HCT116 (cell line): ENCODE data around the gene EFCAB12. TPM values are rescaled to one million over a fixed set of nuclear protein-coding genes. Genes with fewer than 3 reads are reported as not detected.

Experiments used
- ATAC-seq: fragments of 200-7000 bp; cut with Tn5 transposase; 2 replicates; pipeline ENCODE4 v1.9.1; 2020; ENCODE audit warnings: mild to moderate bottlenecking, moderate library complexity
- BruUV-seq: library from RNA; stranded (reverse); fragments of 400-500 nt; replicated peaks from 2 replicates; lab custom pipeline; 2021; lab: Mats Ljungman, UMichigan
- CTCF ChIA-PET: fragments of 300-600 bp; sonication (Branson Sonifier 250); formaldehyde crosslinking; loops from one replicate; lab custom pipeline; 2021; ENCODE audit warnings: antibody characterized with exemption; lab: Charles Lee
- POLR2A ChIA-PET: fragments of 300-600, 350-600 bp; sonication (Branson Sonifier 250); formaldehyde crosslinking; loops from one replicate; lab custom pipeline; 2021; ENCODE audit warnings: antibody characterized with exemption; lab: Charles Lee
- RAD21 ChIA-PET, 2 experiments: fragments of 300-600 bp; sonication (Branson Sonifier 250); formaldehyde crosslinking; loops; one replicate each; lab custom pipeline; 2023; ENCODE audit warnings: low total read pairs in 2 of 2; ENCODE audit not compliant: uncharacterized antibody in 2 of 2, unreplicated experiment in 2 of 2, low non-redundant PET in 1 of 2; lab: Charles Lee
- DNase-seq: peaks from one replicate; pipeline ENCODE4 v3.0.0-alpha.2; 2010; ENCODE audit warnings: low read depth, low spot score
- H2AFZ ChIP-seq: fragments of 200-600 bp; shearing (Covaris generic), sonication (generic); 2 replicates; pipeline ENCODE4 v1.6.1; 2017; ENCODE audit warnings: low read depth, mixed run types, mixed read lengths, antibody characterized with exemption, low read length; ENCODE audit not compliant: poor library complexity, severe bottlenecking
- H3K27ac ChIP-seq: 2 replicates; pipeline ENCODE4 v1.5.1; 2012; ENCODE audit warnings: low read depth, low read length
- H3K27me3 ChIP-seq: fragments of 200-600 bp; sonication (generic); 2 replicates; pipeline ENCODE4 v1.6.1; 2016; ENCODE audit warnings: mixed run types, low read length, mixed read lengths; ENCODE audit not compliant: insufficient read depth
- H3K36me3 ChIP-seq, 2 experiments: fragments of 200-500 bp in 1 of 2; fragments of 200-600 bp in 1 of 2; sonication (Bioruptor generic) in 1 of 2; sonication (generic) in 1 of 2; 2 replicates each; pipeline versions ENCODE4 v1.5.1 to v1.6.1; 2014 to 2016; ENCODE audit warnings: low read length in 2 of 2, inconsistent platforms in 1 of 2, mixed read lengths in 1 of 2, mixed run types in 1 of 2; ENCODE audit not compliant: insufficient read depth in 2 of 2, control insufficient read depth in 1 of 2
- H3K4me1 ChIP-seq, 2 experiments: fragments of 200-600 bp in 1 of 2; sonication (generic) in 1 of 2; 2 replicates each; pipeline versions ENCODE4 v1.5.1 to v1.6.1; 2012 to 2017; ENCODE audit warnings: low read length in 2 of 2, inconsistent platforms in 1 of 2, mild to moderate bottlenecking in 1 of 2, mixed read lengths in 1 of 2, mixed run types in 1 of 2, moderate library complexity in 1 of 2; ENCODE audit not compliant: insufficient read depth in 2 of 2, control insufficient read depth in 1 of 2
- H3K4me2 ChIP-seq: fragments of 200-600 bp; sonication (generic); 2 replicates; pipeline ENCODE4 v1.6.1; 2017; ENCODE audit warnings: mixed run types, low read length, mixed read lengths
- H3K4me3 ChIP-seq, 2 experiments: fragments of 200-600 bp in 1 of 2; sonication (generic) in 1 of 2; replicated peaks in 1 of 2; 2 replicates each; pipeline ENCODE4 v1.5.1; 2011 to 2016; ENCODE audit warnings: low read length in 2 of 2, control low read depth in 1 of 2, low read depth in 1 of 2, mild to moderate bottlenecking in 1 of 2, mixed read lengths in 1 of 2, mixed run types in 1 of 2
- H3K79me2 ChIP-seq: fragments of 200-600 bp; sonication (generic); 2 replicates; pipeline ENCODE4 v1.6.1; 2017; ENCODE audit warnings: mild to moderate bottlenecking, mixed run types, low read length, moderate library complexity, mixed read lengths; ENCODE audit not compliant: insufficient read depth
- H3K9ac ChIP-seq: fragments of 200-600 bp; sonication (generic); 2 replicates; pipeline ENCODE4 v1.6.1; 2016; ENCODE audit warnings: low read length, mixed read lengths
- H3K9me2 ChIP-seq: fragments of 200-600 bp; sonication (generic), shearing (Covaris generic); 2 replicates; pipeline ENCODE4 v1.6.1; 2017; ENCODE audit warnings: mixed run types, mild to moderate bottlenecking, moderate library complexity; ENCODE audit not compliant: insufficient read depth
- H3K9me3 ChIP-seq, 2 experiments: fragments of 200-500 bp in 1 of 2; fragments of 200-600 bp in 1 of 2; sonication (Bioruptor generic) in 1 of 2; sonication (generic) in 1 of 2; 2 replicates each; pipeline ENCODE4 v1.6.1; 2014 to 2017; ENCODE audit warnings: low read length in 2 of 2, mixed read lengths in 2 of 2, inconsistent platforms in 1 of 2, low read depth in 1 of 2, mild to moderate bottlenecking in 1 of 2, mixed run types in 1 of 2, moderate library complexity in 1 of 2; ENCODE audit not compliant: control insufficient read depth in 1 of 2, insufficient read depth in 1 of 2
- H4K20me1 ChIP-seq: fragments of 200-600 bp; sonication (generic), shearing (Covaris generic); 2 replicates; pipeline ENCODE4 v1.6.1; 2017; ENCODE audit warnings: mixed run types, mild to moderate bottlenecking, moderate library complexity; ENCODE audit not compliant: insufficient read depth
- ATF3 ChIP-seq: IDR thresholded peaks from 2 replicates; pipeline ENCODE4 v1.6.1; 2012
- CBX3 ChIP-seq: IDR thresholded peaks from 2 replicates; pipeline ENCODE4 v1.6.1; 2012; ENCODE audit warnings: low read depth
- CEBPB ChIP-seq: IDR thresholded peaks from 2 replicates; pipeline ENCODE4 v1.6.1; 2012; ENCODE audit warnings: low read depth
- EGR1 ChIP-seq: IDR thresholded peaks from 2 replicates; pipeline ENCODE4 v1.6.1; 2012; ENCODE audit warnings: low read depth
- EZH2phosphoT487 ChIP-seq: fragments of 200-600 bp; IDR thresholded peaks from 2 replicates; pipeline ENCODE4 v1.6.1; 2018; ENCODE audit warnings: antibody characterized with exemption, borderline replicate concordance
- FOSL1 ChIP-seq: IDR thresholded peaks from 2 replicates; pipeline ENCODE4 v1.6.1; 2012; ENCODE audit warnings: low read depth
- JUND ChIP-seq: IDR thresholded peaks from 2 replicates; pipeline ENCODE4 v1.6.1; 2012
- MAX ChIP-seq: IDR thresholded peaks from 2 replicates; pipeline ENCODE4 v1.6.1; 2012
- POLR2A ChIP-seq: IDR thresholded peaks from 2 replicates; pipeline ENCODE4 v1.7.0; 2011; ENCODE audit warnings: borderline replicate concordance; ENCODE audit not compliant: insufficient read depth, insufficient read length; ENCODE audit errors: extremely low read depth
- POLR2AphosphoS5 ChIP-seq: IDR thresholded peaks from 2 replicates; pipeline ENCODE4 v1.6.1; 2011; ENCODE audit warnings: mild to moderate bottlenecking, low read depth, low read length, moderate library complexity
- RAD21 ChIP-seq: IDR thresholded peaks from 2 replicates; pipeline ENCODE4 v1.6.1; 2012; ENCODE audit warnings: low read depth, mild to moderate bottlenecking
- REST ChIP-seq: IDR thresholded peaks from 2 replicates; pipeline ENCODE4 v1.6.1; 2012; ENCODE audit warnings: low read depth
- SIN3A ChIP-seq: IDR thresholded peaks from 2 replicates; pipeline ENCODE4 v1.6.1; 2012; ENCODE audit warnings: low read depth
- SP1 ChIP-seq: IDR thresholded peaks from 2 replicates; pipeline ENCODE4 v1.6.1; 2012; ENCODE audit warnings: low read depth
- TCF7L2 ChIP-seq: IDR thresholded peaks from 2 replicates; pipeline ENCODE4 v1.7.0; 2011; ENCODE audit warnings: borderline replicate concordance, inconsistent platforms; ENCODE audit not compliant: insufficient read depth, insufficient read length; ENCODE audit errors: extremely low read depth
- YY1 ChIP-seq: IDR thresholded peaks from 2 replicates; pipeline ENCODE4 v1.6.1; 2011; ENCODE audit warnings: low read length, low read depth, moderate library complexity, mild to moderate bottlenecking; ENCODE audit not compliant: insufficient replicate concordance; ENCODE audit errors: extremely low read depth
- ZFX ChIP-seq: fragments of 450-650 bp; IDR thresholded peaks from 2 replicates; pipeline ENCODE4 v1.6.1; 2017
- ZNF274 ChIP-seq: fragments of 200-500 bp; sonication (Bioruptor generic); IDR thresholded peaks from 2 replicates; pipeline ENCODE4 v1.6.1; 2014; ENCODE audit warnings: mild to moderate bottlenecking, low read depth, low read length, inconsistent platforms
- intact Hi-C: fragments of 100-400 bp; cut with micrococcal nuclease; formaldehyde crosslinking; loops from 2 replicates; pipeline ENCODE4 v1.10.0; 2022
- total RNA-seq: library from RNA; stranded (reverse); gene quantifications from one replicate; pipeline ENCODE4 v1.2.1, GENCODE V29; 2021; ENCODE audit not compliant: unreplicated experiment
- TF ChIP-seq, protein P1 (sequence below): IDR thresholded peaks from 2 replicates; pipeline ENCODE4 v1.6.1; 2011; ENCODE audit warnings: mild to moderate bottlenecking, low read length, moderate library complexity; ENCODE audit not compliant: insufficient replicate concordance; ENCODE audit errors: extremely low read depth
- TF ChIP-seq, protein P2 (sequence below), 3 experiments: fragments of 200-600 bp in 1 of 3; sonication (generic) in 1 of 3; IDR thresholded peaks in 2 of 3; conservative IDR thresholded peaks in 1 of 3; 2 replicates each; pipeline ENCODE4 v1.5.1; 2012 to 2017; ENCODE audit warnings: low read depth in 2 of 3, low read length in 2 of 3, antibody characterized with exemption in 1 of 3, borderline replicate concordance in 1 of 3, control low read depth in 1 of 3, mild to moderate bottlenecking in 1 of 3, mixed read lengths in 1 of 3, mixed run types in 1 of 3, moderate library complexity in 1 of 3; ENCODE audit not compliant: insufficient read depth in 1 of 3

Gene EFCAB12
- total RNA-seq, 1 experiment from 2014 or later = 0.42 TPM

- no peaks in the 10 kb centered on the region for H3K36me3 ChIP-seq
- H3K9me2 ChIP-seq = no peaks in the 10 kb centered on the region
- H3K4me3 ChIP-seq = no peak overlapping the region
- no peak overlapping the region for H3K4me2 ChIP-seq
- CTCF ChIA-PET = no interaction called here
- DNase-seq (no peak), ATAC-seq (no peak)
- no peaks in the 10 kb centered on the region for H4K20me1 ChIP-seq
- BruUV-seq = no TSS peak
- TF ChIP-seq ZNF274 (no peak), REST (no peak), MAX (no peak), CEBPB (no peak), SIN3A (no peak), ATF3 (no peak), RAD21 (no peak), POLR2AphosphoS5 (no peak), EZH2phosphoT487 (no peak), POLR2A (no peak), EGR1 (no peak), TCF7L2 (no peak), YY1 (no peak), ZFX (no peak), CBX3 (no peak), FOSL1 (no peak), JUND (no peak), SP1 (no peak)
- TF ChIP-seq, protein P1, sequence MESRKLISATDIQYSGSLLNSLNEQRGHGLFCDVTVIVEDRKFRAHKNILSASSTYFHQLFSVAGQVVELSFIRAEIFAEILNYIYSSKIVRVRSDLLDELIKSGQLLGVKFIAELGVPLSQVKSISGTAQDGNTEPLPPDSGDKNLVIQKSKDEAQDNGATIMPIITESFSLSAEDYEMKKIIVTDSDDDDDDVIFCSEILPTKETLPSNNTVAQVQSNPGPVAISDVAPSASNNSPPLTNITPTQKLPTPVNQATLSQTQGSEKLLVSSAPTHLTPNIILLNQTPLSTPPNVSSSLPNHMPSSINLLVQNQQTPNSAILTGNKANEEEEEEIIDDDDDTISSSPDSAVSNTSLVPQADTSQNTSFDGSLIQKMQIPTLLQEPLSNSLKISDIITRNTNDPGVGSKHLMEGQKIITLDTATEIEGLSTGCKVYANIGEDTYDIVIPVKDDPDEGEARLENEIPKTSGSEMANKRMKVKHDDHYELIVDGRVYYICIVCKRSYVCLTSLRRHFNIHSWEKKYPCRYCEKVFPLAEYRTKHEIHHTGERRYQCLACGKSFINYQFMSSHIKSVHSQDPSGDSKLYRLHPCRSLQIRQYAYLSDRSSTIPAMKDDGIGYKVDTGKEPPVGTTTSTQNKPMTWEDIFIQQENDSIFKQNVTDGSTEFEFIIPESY = no peak
- TF ChIP-seq, protein P2, sequence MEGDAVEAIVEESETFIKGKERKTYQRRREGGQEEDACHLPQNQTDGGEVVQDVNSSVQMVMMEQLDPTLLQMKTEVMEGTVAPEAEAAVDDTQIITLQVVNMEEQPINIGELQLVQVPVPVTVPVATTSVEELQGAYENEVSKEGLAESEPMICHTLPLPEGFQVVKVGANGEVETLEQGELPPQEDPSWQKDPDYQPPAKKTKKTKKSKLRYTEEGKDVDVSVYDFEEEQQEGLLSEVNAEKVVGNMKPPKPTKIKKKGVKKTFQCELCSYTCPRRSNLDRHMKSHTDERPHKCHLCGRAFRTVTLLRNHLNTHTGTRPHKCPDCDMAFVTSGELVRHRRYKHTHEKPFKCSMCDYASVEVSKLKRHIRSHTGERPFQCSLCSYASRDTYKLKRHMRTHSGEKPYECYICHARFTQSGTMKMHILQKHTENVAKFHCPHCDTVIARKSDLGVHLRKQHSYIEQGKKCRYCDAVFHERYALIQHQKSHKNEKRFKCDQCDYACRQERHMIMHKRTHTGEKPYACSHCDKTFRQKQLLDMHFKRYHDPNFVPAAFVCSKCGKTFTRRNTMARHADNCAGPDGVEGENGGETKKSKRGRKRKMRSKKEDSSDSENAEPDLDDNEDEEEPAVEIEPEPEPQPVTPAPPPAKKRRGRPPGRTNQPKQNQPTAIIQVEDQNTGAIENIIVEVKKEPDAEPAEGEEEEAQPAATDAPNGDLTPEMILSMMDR (IDR thresholded peaks at IDR 0.05 in 2 of 3, conservative IDR thresholded peaks at IDR 0.05 in 1 of 3; ENCODE audit: borderline replicate concordance in 1 of 3, insufficient read depth in 1 of 3, low read depth in 2 of 3, low read length in 2 of 3) = no peak
- H3K27me3 ChIP-seq = no peaks in the 10 kb centered on the region
- no peaks in the 10 kb centered on the region for H3K9me3 ChIP-seq
- RAD21 ChIA-PET = no interaction called here
- H3K79me2 ChIP-seq = no peaks in the 10 kb centered on the region
- no peak overlapping the region for H3K9ac ChIP-seq
- H3K27ac ChIP-seq = no peak overlapping the region
- H3K4me1 ChIP-seq = peaks cover 0 to 9% of the 10 kb centered on the region in 2 experiments; a peak in 1 of 4 replicates
- intact Hi-C loops = no loop called here
- POLR2A ChIA-PET = no interaction called here
- no peak overlapping the region for H2AFZ ChIP-seq
Observed at GRCh38 chr3:129353589-129353941, 74.9 kb downstream of the EFCAB12 start.
